ENCODE results near the gene ARVCF.
"Not testable (repeated sequence)": the region's sequence is repeated elsewhere in the genome, so short reads cannot be mapped to it uniquely, and the experiment has no call there.

Gene ARVCF

GRCh38 chr22:19931514-19931913, 85.1 kb downstream of the ARVCF start:
- no peak for DNase-seq

- DNase-seq = no peak
Observed at GRCh38 chr22:19930551-19931486, 85.8 kb downstream of the ARVCF start.

GRCh38 chr22:19929586-19930550, 86.8 kb downstream of the ARVCF start:
- DNase-seq = no peak

DNA sequence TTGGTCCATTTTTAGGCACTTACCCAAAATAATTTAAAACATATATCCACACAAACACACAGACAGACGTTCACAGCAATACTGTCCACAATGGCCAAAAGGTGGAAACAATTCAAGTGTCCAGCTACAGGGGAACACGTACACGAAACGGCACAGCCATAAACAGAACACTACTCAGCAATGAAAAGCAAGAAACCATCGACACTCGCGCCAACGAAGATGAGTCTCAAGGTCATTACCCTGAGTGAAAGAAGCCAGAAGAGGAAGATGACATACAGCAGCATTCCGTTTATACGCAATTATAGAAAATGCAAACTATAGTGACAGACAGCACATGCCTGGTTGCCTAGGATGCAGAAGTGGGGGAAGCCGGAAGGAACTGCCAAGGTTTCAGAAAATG, 88.4 kb downstream of the ARVCF start:
- no peak for DNase-seq

GRCh38 chr22:19927696-19928095, 88.9 kb downstream of the ARVCF start:
- no peak for DNase-seq

DNA sequence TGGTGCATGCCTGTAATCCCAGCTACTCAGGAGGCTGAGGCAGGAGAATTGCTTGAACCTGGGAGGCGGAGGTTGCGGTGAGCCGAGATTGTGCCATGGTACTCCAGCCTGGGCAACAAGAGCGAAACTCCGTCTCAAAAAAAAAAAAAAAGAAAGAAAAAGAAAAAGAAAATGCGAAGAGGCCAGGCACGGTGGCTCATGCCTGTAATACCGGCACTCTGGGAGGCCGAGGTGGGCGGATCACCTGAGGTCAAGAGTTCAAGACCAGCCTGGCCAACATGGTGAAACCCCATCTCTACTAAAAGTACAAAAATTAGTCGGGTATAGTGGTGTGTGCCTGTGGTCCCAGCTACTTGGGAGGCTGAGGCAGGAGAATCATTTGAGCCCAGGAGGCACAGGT, 90.6 kb downstream of the ARVCF start:
- DNase-seq = not testable (repeated sequence)

DNA sequence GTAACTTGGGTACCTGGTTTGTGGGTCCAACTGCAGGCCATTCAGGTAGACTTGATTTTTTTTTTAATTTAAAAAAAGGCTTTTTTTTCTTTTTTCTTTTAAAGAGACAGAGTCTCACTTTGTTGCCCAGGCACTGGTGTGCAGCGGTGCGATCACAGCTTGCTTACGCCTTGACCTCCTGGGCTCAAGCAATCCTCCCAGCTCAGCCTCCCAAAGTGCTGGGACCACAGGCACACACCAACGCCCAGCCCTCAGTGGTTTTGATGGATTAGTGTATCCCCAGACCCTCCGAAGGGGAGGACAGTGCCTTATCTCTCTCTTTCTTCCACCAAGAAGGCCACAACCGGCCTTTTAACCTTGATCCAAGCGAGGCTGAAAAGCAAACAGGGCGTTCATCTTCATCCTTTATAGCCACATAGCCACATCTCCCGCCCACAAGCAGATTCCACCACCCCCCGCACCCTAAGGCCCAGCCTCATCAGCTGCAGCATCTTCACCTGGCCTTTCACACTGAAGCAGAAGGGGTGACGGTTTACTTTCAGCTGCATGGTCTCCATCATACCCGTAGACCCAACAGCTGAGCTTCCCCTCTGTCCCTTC, 92.6 kb downstream of the ARVCF start:
- DNase-seq = no peak

- DNase-seq = no peak
Observed at GRCh38 chr22:19921544-19922081, 95.0 kb downstream of the ARVCF start.
